ENCODE measurements around the gene LRBA.

DNA sequence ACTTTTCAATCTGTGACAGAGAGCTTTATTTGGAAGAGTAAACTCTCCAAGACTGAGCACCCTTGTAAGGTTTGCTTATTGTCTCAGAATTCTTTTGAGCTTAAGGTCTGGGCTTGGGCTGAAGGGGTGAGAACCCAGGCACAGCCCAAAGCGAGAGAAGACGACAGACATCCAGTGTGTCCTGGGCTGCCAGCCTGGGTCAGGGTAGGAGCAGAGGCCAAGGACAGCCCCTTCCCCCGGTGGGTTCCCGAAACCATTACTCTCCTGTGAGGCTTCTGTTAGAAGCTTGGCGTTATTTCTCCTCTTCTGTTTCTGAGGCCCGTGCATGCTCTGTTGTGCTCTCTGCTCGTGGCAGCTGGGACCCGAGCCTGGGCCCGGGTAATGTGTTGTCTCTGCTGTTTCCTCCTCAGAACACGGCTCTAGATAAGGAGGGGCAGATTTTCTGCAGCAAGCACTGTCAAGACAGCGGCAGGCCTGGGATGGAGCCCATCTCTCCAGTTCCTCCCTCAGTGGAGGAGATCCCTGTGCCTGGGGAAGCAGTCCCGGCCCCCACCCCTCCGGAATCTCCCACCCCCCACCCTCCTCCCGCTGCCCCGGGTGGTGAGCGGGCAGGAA is 759.4 kb downstream of the LRBA start:
- TF ChIP-seq, protein P1, sequence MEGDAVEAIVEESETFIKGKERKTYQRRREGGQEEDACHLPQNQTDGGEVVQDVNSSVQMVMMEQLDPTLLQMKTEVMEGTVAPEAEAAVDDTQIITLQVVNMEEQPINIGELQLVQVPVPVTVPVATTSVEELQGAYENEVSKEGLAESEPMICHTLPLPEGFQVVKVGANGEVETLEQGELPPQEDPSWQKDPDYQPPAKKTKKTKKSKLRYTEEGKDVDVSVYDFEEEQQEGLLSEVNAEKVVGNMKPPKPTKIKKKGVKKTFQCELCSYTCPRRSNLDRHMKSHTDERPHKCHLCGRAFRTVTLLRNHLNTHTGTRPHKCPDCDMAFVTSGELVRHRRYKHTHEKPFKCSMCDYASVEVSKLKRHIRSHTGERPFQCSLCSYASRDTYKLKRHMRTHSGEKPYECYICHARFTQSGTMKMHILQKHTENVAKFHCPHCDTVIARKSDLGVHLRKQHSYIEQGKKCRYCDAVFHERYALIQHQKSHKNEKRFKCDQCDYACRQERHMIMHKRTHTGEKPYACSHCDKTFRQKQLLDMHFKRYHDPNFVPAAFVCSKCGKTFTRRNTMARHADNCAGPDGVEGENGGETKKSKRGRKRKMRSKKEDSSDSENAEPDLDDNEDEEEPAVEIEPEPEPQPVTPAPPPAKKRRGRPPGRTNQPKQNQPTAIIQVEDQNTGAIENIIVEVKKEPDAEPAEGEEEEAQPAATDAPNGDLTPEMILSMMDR (IDR thresholded peaks at IDR 0.05; ENCODE audit: low read length) = no peak
- TF ChIP-seq EZH2 (IDR thresholded peaks at IDR 0.05; ENCODE audit: borderline replicate concordance, low read length) = no peak

All from OCI-LY1 (cell line).